ENCODE results near the gene NLRP11. TPM values are rescaled to one million over a fixed set of nuclear protein-coding genes. Genes with fewer than 3 reads are reported as not detected.

The NLRP11 gene
- total RNA-seq, 1 experiment from 2014 or later: 0.52 TPM

- intact Hi-C loops (cut with micrococcal nuclease; ENCODE audit: unreplicated experiment): no loop called here
- ChIA-PET POLR2A (ENCODE audit: low non-redundant PET) (no interaction called here), CTCF (no interaction called here)
- Histone ChIP-seq H3K9me3 (ENCODE audit: low read depth, low read length, poor library complexity, severe bottlenecking) (no peaks in the 10 kb centered on the region), H3K27ac (ENCODE audit: low read depth, low read length, poor library complexity, severe bottlenecking) (no peak overlapping the region), H3K4me1 (ENCODE audit: insufficient read depth, low read length, poor library complexity, severe bottlenecking) (no peaks in the 10 kb centered on the region), H3K4me3 (ENCODE audit: low read depth, low read length, poor library complexity, severe bottlenecking) (no peak overlapping the region), H3K36me3 (ENCODE audit: insufficient read depth, low read length, poor library complexity, severe bottlenecking) (no peaks in the 10 kb centered on the region), H3K27me3 (replicated peaks; ENCODE audit: insufficient read depth, low read depth, low read length, poor library complexity) (no peaks in the 10 kb centered on the region)
- TF ChIP-seq CTCF (conservative IDR thresholded peaks at IDR 0.05; ENCODE audit: low read depth, low read length): no peak
- no peak for TF ChIP-seq EZH2 (IDR thresholded peaks at IDR 0.05; ENCODE audit: borderline replicate concordance, low read depth, low read length, poor library complexity, severe bottlenecking)
- no TSS peak for BruUV-seq (replicated peaks)
- no peak for DNase-seq (ENCODE audit: low spot score)
These were observed 35.3 kb upstream of the NLRP11 start for GRCh38 chr19:55867101-55867500.

GRCh38 chr19:55866521-55866920, 34.7 kb upstream of the NLRP11 start:
- no peak overlapping the region for H3K27ac ChIP-seq (ENCODE audit: low read depth, low read length, poor library complexity, severe bottlenecking)
- no peaks in the 10 kb centered on the region for H3K27me3 ChIP-seq (replicated peaks; ENCODE audit: insufficient read depth, low read depth, low read length, poor library complexity)
- no TSS peak for BruUV-seq (replicated peaks)
- H3K9me3 ChIP-seq (ENCODE audit: low read depth, low read length, poor library complexity, severe bottlenecking): no peaks in the 10 kb centered on the region
- TF ChIP-seq CTCF (conservative IDR thresholded peaks at IDR 0.05; ENCODE audit: low read depth, low read length): no peak
- TF ChIP-seq EZH2 (IDR thresholded peaks at IDR 0.05; ENCODE audit: borderline replicate concordance, low read depth, low read length, poor library complexity, severe bottlenecking): no peak
- no peak for DNase-seq (ENCODE audit: low spot score)
- H3K4me3 ChIP-seq (ENCODE audit: low read depth, low read length, poor library complexity, severe bottlenecking): no peak overlapping the region
- POLR2A ChIA-PET (ENCODE audit: low non-redundant PET): no interaction called here
- no peaks in the 10 kb centered on the region for H3K4me1 ChIP-seq (ENCODE audit: insufficient read depth, low read length, poor library complexity, severe bottlenecking)
- H3K36me3 ChIP-seq (ENCODE audit: insufficient read depth, low read length, poor library complexity, severe bottlenecking): no peaks in the 10 kb centered on the region
- intact Hi-C loops (cut with micrococcal nuclease; ENCODE audit: unreplicated experiment): no loop called here
- CTCF ChIA-PET: no interaction called here

DNA sequence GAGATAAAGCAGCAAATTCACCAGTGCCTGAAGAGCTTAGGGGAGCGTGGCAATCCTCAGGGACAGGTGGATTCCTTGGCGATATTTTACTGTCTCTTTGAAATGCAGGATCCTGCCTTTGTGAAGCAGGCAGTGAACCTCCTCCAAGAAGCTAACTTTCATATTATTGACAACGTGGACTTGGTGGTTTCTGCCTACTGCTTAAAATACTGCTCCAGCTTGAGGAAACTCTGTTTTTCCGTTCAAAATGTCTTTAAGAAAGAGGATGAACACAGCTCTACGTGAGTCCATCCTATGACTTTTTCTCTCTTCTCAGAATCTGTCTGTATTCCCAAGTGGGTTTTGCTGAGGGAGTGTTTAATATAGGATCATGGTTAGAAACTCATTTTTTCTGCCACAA, 27.2 kb upstream of the NLRP11 start:
- Histone ChIP-seq H3K4me1 (ENCODE audit: insufficient read depth, low read length, poor library complexity, severe bottlenecking) (no peaks in the 10 kb centered on the region), H3K4me3 (ENCODE audit: low read depth, low read length, poor library complexity, severe bottlenecking) (no peak overlapping the region), H3K36me3 (ENCODE audit: insufficient read depth, low read length, poor library complexity, severe bottlenecking) (no peaks in the 10 kb centered on the region), H3K27me3 (replicated peaks; ENCODE audit: insufficient read depth, low read depth, low read length, poor library complexity) (peaks cover 4% of the 10 kb centered on the region), H3K27ac (ENCODE audit: low read depth, low read length, poor library complexity, severe bottlenecking) (no peak overlapping the region), H3K9me3 (ENCODE audit: low read depth, low read length, poor library complexity, severe bottlenecking) (no peaks in the 10 kb centered on the region)
- no peak for DNase-seq (ENCODE audit: low spot score)
- no peak for TF ChIP-seq CTCF (conservative IDR thresholded peaks at IDR 0.05; ENCODE audit: low read depth, low read length)
- TF ChIP-seq EZH2 (IDR thresholded peaks at IDR 0.05; ENCODE audit: borderline replicate concordance, low read depth, low read length, poor library complexity, severe bottlenecking): no peak
- no TSS peak for BruUV-seq (replicated peaks)
- ChIA-PET POLR2A (ENCODE audit: low non-redundant PET) (no interaction called here), CTCF (interaction anchor here (0.6 kb wide), 1 partner anchor 293 kb away, joined by 3 read pairs; no protein-coding TSS in a partner anchor)
- intact Hi-C loops (cut with micrococcal nuclease; ENCODE audit: unreplicated experiment): no loop called here

Data from A673 (cell line).